Fibroblast of skin of scalp (primary cell): ENCODE data around the gene OGFOD2.

Experiments
- DNase-seq: peaks from one replicate; pipeline ENCODE4 v3.0.0-alpha.2; 2013

Gene OGFOD2

DNA sequence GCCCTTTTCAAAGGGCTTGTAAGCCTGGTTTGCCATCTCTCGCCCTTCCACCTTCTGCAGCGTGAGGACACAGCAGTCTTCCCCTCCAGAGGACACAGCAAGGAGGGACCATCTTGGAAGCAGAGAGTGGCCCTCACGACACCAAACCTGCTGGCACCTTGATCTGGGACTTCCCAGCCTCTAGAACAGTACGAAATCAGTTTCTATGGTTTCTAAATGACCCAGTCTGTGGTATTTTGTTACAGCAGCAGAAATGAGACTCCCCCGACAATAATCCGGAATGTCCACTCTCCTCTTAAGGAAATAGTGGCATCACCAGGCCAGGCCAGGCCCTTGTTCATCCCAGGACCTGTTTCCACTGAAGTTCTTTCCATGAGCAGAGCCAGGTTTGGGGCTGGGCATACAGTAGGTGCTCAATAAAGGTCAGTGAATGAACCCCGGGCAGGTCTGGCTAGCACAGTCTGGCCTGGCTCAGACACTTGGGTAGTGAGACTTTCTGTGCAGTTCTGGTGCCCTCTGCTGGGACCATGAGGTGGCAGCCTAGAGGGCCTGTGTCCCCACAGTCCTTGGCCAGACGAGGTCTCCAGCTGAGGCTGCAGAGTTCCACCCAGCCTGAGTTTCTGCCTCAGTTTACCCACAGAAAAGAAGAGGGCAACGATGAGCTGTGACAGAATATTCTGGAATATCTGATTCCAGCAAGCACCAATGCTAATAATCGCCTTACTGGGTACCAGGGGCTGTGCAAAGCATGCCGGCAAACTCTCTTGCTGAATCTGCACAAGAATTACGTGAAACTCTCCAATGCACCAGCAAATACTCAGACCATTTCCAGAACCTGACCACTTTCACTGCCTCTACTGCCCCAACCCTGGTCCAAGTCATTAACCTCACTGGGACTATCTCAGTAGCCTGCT is 22.8 kb upstream of the OGFOD2 start:
- DNase-seq, result peak; percentile 71

DNA sequence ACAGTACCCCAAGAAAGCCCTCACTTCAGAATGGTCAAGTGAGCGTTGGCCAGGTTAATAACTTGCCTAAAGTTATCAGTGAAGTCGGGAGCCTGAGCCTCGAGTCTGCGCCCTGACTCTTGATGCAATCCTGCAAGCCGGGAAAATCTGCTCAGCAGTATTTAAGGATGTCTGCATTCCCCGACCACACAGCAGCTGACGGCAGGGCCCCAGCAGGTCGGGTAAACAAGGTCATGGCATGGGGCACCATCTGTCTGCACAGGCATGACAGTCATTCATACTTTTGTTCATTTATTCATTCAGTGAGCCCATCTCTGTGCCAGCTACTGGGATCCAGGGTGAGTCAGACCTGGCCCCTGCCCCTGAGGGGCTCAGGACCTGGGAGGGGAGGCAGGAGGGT is 19.9 kb upstream of the OGFOD2 start:
- no peak for DNase-seq

DNA sequence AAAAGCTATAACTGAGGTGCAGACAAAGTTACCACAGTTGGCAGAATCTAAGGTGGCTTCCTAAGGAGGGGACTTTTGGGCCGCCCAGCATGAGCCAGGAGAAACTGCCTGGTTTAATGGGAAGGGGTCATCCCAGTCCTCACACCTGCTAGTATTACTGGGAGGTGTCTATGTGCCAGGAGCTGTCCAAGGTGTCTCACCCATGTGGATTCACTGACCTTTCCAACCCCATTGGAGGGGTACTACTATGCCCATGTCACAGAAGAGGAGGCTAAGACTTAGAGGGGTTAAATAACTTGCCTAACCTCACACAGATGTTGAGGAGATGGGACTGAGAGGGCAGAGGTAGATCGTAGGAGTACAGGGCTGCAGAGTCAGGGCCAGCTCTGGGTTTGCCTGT is 19.0 kb upstream of the OGFOD2 start:
- DNase-seq, result no peak

DNA sequence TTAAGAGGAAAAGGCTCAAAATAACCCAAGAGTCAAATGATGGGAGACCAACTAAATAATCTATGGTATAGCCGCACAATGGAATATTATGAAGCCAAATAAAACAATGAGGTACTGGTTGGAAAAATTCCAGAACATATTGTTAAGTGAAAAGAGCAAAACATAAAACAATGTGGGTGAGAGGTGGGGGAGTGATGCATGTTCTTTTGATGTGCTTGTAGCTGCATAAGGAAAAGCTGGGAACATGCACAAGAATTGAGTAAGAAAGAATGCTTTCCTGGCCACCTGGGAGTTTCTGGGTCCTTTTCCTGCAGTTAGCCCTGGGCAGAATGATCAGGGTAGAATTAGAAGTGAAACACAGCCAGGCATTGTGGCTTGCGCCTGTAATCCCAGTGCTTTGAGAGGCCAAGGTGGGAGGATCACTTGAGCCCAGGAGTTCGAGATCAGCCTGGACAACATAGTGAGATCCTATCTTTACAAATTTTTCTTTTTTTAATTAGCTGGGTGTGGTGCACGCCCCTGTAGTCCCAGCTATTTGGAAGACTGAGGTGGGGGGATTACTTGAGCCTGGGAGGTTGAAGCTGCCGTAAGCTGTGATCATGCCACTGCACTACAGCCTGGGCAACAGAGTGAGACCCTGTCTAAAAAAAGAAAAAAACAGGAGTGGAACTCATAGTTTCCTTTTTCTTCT is 16.7 kb upstream of the OGFOD2 start:
- no peak for DNase-seq

DNA sequence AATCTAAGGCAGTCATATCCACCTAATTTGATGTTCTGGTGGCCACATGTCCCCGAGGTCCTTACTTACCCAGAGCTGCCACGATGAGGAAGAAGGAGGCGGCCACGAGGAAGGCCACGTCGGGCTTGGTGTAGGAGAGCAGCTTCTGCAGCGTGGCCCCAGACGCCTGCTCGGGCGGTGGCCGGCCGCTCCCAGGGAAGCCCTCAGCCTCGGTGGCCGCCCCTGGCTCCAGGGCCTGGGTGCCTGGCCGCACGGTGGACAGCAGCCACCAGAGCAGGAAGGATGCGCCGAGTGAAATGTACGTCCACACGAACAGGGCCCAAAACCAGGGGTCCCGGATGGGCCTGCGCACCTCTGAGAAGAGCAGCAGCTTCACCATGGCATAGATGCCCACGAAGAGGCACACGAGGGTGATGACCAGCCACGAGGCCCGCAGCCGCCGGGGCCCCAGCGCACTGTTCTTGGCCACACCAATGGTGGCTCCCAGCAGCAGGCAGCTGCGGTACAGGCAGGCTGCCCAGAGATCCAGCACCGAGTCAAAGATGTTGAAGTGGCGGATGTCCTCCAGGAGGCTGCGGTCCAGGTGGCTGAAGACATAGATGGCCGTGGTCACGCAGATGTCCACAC is 15.4 kb upstream of the OGFOD2 start:
- no peak for DNase-seq

DNA sequence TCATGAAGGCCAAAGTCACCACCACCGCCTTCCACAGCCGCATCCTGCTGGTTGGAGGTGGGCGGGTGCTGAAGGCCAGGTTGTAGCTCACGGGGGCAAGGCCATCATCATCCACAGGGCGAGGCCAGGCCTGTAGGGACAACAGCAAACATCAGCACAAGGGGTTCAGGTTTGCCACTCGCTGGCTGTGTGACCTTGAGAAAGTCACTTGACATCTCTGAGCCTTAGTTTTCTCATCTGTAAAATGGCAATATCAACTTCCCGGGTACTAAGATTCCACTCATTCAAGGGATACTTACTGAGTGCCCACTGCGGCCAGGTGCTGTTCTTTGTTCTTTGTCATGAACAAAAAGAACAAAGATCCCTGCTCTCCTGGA is 14.9 kb upstream of the OGFOD2 start:
- no peak for DNase-seq

DNA sequence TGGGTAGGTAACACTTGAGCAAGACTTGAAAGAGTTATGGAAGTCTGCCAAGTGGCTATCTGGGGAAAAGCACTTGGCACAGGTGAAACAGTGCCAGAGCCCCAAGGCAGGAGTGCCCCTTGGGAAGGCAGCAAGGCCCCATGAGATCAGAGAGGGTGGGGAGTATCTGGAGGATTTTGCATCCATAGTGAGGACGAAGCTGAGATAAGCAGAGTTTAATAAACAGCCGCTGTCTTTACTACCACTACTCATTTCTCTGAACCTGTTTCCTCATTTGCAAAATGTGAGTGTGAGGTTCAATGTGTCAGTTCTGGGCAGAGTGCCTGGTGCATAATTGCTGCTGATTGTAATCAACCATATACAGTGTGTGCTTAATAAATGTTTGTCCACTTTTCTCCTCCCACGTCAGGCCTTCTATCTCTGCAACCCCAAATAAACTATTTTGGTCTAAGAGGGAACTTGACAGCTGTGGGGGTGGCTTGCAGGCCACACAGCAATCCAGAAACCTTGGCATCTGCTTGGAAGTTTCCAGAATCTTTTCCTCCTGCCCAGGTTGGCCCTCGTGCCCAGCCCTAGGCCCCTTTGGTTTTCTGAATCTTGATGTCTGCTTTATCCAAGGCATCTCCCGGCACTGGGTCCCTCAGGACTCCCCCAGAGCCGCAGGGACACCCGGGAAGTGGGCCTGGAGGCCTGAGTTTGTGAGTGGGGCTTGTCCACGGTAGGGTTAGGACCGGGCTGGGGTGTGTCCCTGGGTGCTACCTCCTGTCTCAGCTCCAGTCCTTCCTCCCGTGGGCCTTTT is 13.3 kb upstream of the OGFOD2 start:
- DNase-seq, result no peak

DNA sequence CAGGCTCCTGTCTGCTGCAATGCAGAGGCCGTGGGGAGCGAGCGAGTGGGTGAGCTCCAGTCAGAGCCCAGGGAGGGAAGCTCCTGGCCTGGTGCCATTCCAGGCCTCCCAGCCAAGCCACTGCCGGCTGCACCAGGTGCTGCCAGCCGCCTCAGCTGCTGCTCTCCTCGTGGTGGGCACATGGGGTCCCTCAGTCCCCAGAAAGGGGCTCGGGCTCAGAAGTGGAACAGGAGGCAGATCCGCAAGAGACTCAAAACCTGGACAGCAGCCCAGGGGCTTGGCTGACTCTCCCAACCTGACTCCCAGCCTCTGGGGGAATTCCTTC is 11.1 kb upstream of the OGFOD2 start:
- no peak for DNase-seq

DNA sequence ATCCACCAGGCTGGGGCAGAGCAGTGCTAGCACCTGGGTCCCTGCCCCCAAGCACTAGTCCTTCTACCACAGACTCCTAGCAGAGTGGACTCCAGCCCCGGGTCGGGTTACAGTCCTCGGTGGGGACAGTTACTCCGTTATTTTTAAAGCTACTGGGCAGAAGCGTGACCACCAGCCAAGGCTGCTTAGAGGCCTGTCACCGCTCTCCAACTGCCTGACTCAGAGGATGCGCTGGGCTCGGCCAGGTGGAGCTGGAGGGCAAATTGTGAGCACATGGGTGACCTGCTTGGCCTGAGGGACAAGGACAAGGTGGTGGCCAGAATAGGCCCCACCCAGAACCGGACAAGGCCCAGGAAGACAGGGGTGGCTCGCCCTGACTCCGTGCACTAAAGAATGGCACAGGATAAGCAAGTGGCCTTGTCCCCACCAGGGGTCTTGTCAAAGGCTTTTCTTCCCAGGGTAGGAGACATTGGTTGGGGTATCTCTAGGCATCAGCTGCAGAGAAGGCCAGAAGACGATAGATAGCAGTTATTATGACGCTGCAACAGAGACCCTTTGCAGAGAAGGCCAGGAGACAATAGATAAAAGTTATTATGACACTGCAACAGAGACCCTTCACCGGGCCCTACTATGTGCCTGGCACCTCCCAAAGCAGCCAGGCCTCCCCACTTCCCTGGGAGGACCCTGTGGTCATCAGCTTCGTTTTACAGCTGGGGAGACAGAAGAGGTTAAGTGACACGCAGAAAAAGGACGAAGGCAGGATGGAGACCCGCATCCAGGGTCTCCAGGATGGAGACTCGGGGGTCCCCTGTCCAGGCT is 10.4 kb upstream of the OGFOD2 start:
- no peak for DNase-seq

DNA sequence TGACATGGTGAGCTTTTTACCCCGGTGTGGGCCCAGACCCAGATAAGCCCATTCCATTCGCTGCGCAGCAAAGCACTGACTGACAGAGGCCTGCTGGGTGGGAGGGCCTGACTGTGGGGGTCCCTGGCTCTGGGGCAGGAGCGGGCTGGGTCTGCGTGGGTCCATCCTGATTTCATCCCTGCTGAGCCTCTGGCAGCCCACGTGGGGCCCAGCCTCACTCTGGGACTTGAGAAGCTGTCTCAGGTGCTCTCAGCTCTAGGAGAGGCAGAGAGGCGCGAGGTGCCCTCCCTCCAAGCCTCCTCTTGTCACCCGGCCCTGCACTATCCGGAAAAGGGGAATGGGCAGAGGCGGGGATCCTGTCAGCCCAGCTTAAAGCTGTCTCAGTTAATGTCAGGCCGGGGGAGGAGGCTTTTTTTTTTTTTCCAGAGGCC is 9.7 kb upstream of the OGFOD2 start:
- no peak for DNase-seq

DNA sequence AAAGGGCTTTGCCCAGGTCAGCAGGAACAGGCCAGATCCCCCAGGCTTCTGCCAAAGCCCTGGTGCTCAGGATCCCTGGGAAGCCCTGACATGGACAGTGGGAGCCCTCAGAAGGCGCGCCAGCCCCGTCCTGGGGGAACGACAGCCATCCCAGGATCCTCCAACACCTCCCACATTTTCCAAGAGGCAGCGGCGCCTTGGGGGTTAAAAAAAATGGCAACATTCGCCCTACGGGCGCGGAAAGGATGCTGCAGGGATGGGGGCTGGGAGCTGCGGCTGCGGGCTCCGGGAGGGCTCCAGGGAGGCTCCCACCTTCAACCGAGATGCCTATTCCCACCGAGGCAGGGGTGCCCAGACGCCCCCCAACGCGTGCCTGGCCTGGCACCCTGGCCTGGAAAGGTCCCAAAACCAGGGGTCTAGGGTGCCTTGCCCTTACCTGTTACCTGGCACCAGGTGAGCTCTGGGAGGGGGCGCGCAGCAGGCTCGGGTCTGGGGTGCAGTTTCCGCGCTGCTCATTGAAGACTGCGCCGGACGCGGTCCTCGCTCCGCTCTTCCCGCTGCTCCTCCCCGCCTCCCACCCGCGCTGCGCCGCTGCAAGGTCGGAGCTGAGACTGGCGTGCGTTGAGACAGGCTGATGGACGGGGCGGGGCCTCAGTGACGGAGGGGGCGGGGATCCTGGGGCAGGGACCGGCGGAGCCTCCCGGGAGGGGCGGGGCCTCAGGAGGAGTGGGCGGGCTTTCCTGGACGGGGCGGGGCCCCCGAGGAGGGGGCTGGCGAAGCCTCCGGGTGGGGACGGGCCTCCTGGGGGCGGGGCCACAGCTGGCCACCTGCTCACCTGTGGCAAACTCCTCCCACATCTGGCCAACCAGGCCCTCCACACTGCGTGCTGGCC is 8.9 kb upstream of the OGFOD2 start, which contains the start of gene ABCB9:
ABCB9 (minus strand) TSS at position 613 of the 892 bp plus-strand sequence. CDS start 6,228 bp downstream, outside the sequence.
- peak; percentile 91 for DNase-seq

DNA sequence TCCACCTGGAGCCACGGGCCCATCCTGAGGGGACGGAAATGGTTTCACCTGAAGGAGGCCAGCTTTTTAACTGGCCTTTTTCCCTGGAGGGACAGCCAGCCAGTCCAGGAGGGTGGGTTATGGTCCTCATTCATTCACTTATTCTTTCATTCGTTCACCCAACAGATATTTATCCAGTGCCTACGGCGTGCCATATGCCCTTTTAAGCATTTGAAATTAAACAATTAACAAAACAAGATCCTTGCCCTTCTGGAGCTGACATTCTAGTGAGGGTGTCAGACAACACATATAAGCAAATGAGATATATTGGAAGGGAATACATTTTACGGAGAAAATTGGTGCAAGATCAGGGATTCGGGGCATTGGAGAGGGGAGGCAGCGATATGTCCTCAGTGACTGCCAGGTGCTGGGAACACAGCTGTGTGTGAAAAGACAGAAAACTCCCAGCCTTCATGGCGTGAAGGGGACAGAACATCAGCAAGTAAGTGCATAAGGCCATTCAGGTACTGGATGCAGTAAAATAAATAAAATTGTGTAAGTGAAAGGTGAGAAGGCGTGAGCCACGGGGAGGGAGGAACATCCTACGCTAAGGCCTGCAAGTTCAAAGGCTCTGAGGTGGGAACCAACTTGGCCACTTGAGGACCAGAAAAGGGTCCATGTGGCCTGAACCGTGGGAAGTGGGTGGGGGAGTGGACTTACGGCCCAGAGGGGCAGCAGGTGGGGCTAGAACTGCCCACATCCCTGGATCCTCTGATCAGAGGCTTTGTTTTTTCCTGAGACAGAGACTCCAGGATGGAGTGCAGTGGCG is 8.1 kb upstream of the OGFOD2 start:
- DNase-seq, result no peak

DNA sequence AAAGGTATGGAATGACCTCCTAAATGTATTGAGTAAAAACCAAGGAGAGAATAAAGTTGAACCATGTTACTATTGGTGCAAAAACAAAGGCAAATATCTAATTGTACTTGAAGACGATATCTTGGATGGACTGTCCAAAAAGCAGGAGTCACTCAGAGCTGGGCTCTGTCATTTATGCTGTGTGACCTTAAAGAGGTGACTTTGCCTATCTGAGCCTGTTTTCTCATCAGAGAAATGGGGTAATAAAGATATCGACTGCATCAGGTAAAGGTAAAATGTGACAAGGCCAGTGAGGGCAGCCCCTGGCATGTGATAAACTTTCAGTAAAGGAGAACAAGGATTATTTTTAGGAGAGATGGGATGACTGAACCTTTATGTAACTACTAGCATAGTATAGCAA is 6.9 kb upstream of the OGFOD2 start:
- DNase-seq, result no peak

DNA sequence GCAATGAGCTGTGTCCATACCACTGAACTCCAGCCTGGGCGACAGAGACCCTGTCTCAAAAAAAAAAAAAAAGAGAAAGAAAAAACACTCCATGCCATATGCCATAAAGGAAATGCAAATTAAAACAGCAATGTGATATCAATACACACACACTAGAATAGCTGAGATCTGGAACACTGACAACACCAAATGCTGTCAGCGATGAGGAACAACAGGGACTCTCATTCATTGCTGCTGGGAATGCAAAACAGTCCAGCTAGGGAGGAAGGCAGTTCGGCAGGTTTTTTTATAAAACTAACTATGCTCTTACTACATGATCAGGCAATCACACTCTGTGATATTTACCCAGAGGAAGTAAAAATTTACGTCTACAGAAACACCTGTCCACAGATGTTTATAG is 5.4 kb upstream of the OGFOD2 start:
- no peak for DNase-seq

DNA sequence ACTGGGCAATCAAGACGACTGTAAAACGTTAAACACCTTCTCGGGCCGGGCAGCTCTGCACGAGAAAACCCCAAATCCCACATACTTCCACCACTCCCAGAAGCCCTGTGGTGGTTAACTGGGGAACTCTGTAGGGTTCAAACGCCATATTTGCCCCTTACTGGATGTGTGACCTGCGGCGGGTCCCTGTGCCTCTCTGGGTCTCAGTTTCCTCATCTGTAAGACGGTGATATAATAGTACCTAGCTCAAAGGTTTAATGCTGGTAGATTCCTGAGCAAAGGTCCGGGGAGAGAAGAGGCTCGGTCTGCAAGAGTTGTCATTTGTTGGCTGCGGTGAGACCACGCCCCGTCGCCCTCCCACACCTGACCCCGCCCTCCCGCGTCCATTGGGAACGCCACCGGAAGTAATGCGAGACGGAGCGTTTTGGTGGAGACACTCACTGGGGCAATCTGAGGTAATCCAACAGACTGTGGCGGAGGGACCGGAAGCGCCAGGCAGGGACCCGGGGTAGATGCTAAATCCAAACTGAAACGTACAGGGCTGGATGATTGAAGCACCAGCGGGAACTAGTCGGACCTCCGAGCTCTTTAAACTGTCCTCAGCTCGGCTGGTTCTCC is 661 bp upstream of the OGFOD2 start:
- peak; percentile 99 for DNase-seq

DNA sequence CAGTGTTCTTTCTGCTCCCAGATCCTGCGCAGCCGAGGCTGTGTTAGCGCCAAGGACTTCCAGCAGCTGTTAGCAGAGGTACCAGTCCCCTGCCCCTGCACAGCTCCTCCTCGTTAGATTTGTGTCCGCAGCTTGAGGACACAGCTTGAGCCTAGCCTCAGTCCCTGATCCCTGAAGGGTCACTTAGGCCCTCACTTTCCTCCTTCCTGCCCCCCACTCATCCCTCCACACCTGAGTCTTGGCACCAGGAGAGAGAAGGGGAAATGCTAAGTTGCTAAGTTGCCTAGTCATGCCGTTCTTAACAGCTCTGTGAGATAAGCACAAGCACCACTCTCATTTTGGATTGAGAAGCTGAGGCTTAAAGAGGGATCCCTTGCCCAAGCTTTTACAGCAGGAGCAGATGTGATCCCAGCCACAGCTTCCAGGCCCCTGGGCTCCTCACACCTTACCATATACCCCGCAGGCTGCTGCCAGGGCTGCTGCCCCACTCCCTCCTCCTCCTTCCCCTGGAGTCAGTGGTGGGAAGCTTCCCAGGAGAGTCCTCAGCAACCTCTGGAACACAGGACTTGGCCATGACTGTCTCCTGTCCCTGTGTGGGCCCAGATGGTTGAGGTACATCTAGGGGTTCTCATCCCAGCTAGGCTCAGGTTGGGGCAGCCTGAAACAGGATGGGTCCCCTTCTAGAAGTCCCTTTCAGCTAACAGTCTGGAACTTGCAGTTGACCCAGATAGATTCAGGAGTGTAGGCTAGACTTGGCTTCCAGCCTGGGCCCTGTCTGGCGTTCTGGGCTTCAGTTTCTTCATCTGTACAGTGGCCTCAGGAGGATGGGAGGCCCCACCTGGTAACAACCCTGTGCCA is 975 bp downstream of the OGFOD2 start:
- no peak for DNase-seq

DNA sequence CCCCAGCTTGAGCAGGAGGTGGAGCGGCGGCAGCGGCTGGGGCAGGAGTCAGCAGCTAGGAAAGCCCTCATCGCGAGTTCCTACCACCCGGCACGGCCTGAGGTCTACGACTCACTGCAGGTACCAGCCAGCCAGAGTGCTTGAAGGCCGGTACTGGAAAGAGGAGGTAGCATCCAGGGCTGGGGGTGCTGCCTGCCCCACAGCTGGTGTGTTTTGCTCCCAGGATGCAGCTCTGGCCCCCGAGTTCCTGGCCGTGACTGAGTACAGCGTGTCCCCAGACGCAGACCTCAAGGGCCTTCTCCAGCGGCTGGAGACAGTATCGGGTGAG is 1.6 kb downstream of the OGFOD2 start:
- no peak for DNase-seq

DNA sequence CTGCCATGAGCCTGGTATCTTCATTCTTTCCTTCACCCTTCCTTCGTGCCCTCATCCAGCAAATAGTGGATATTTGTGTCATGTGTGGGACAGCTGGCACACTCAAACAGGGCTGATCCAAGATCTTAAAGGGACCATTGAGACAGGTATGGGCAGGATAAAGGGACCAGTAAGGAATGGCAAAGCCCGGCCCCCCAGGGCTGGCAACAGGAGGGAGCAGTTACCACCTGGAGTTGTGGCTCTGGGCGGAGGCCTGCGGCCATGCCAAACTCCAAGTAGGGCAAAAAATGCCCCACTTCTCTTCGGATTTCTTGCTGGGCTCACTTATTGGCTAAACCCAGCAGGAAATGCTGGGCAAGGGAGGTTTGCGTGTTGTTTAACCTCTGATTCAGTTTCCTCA is 2.1 kb downstream of the OGFOD2 start:
- DNase-seq, result no peak
